ENCODE data around the gene SHOX.
"Not testable (repeated sequence)": the region's sequence is repeated elsewhere in the genome, so short reads cannot be mapped to it uniquely, and the experiment has no call there.

SHOX gene

DNA sequence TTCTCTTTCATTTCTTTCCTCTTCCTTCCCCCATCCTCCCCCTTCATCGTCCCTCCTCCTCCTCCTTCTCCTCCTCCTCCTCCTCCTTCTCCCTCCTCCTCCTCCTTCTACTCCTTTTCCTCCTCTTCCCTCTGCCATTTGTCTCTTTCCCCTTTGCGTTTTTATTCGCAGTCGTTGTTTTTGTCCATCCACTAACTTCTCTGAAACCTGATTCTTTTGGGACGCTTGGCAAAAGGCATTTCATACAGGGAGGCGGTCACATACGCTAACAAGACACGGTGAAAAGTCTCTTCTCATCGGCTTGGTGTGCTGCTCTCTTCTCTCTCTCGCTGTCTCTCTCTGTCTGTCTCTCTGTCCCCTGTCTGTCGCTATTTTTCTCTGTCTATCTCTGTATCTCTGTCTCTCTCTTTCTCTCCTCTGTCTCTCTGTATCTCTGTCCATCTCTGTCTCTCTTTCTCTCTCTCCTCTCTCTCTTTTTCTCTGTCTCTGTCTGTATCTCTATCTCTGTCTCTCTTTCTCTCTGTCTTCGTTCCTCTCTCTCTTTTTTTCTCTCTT, 5.4 kb upstream of the SHOX start:
- TF ChIP-seq, protein P1, sequence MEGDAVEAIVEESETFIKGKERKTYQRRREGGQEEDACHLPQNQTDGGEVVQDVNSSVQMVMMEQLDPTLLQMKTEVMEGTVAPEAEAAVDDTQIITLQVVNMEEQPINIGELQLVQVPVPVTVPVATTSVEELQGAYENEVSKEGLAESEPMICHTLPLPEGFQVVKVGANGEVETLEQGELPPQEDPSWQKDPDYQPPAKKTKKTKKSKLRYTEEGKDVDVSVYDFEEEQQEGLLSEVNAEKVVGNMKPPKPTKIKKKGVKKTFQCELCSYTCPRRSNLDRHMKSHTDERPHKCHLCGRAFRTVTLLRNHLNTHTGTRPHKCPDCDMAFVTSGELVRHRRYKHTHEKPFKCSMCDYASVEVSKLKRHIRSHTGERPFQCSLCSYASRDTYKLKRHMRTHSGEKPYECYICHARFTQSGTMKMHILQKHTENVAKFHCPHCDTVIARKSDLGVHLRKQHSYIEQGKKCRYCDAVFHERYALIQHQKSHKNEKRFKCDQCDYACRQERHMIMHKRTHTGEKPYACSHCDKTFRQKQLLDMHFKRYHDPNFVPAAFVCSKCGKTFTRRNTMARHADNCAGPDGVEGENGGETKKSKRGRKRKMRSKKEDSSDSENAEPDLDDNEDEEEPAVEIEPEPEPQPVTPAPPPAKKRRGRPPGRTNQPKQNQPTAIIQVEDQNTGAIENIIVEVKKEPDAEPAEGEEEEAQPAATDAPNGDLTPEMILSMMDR (IDR thresholded peaks at IDR 0.05; ENCODE audit: low read depth, low read length) = no peak
- DNase-seq (ENCODE audit: extremely low read depth, low read depth) = peak; percentile 42

DNA sequence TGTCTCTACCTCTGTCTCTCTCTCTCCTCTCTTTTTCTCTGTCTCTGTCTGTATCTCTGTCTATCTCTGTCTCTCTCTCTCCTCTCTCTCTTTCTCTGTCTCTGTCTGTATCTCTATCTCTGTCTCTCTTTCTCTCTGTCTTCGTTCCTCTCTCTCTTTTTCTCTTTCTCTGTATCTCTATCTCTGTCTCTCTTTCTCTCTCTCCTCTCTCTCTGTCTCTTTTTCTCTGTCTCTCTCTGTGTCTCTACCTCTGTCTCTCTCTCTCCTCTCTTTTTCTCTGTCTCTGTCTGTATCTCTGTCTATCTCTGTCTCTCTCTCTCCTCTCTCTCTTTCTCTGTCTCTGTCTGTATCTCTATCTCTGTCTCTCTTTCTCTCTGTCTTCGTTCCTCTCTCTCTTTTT, 4.5 kb upstream of the SHOX start:
- DNase-seq (ENCODE audit: extremely low read depth, low read depth) = not testable (repeated sequence)

DNA sequence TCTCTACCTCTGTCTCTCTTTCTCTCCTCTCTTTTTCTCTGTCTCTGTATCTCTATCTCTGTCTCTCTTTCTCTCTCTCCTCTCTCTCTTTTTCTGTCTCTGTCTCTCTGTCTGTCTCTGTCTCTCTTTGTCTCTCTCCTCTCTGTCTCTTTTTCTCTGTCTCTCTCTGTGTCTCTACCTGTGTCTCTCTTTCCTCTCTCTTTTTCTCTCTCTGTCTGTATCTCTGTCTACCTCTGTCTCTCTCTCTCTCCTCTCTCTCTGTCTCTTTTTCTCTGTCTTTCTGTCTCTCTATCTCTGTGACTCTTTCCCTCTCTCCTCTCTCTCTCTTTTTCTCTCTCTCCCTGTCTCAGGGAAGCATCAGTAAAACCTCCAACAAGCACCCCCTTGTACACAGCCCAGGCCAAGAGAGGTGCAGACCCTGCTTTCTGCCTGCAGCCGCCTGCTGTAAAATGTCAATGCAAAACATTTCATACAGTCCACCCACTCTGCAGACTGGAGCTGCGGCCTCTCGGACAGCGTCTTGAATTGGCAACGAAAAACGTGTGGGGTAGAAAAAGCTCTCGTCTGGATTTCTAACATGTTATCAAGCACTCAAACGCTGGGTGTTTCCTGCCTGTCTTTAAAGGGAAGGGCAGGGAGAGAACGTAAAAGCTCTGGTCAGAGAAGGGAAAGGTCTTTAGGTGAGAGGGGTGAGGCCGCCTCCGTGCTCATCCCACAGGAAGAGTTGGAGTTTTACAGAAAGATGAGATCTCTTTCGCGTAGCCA, 3.7 kb upstream of the SHOX start:
- TF ChIP-seq, protein P1 (IDR thresholded peaks at IDR 0.05; ENCODE audit: low read depth, low read length) = no peak
- DNase-seq (ENCODE audit: extremely low read depth, low read depth) = no peak

DNA sequence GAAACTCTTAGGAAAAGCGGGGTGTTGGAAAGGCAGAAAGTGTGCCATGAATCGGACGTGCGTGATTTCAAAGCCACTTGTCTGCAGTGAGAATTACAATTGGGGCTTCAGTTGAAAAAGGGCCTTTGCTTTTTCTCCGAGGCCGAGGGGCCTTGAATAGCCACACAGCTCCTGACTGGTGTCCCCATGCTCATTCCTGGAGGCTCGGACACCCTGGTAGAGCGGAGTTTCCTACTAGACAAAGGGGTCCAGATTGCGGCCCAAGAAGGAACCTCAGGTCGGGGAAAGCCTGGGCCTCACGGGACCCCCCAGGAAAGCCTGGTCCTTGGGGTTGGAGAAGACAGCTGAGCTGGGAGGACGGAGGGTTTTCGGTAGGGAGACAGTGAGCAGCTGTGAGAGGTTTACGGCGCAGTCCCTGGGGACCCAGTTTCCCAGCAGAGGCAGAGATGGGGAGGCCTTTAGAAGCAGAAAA, 3.0 kb upstream of the SHOX start:
- no peak for DNase-seq (ENCODE audit: extremely low read depth, low read depth)
- TF ChIP-seq, protein P1 (IDR thresholded peaks at IDR 0.05; ENCODE audit: low read depth, low read length) = no peak

DNA sequence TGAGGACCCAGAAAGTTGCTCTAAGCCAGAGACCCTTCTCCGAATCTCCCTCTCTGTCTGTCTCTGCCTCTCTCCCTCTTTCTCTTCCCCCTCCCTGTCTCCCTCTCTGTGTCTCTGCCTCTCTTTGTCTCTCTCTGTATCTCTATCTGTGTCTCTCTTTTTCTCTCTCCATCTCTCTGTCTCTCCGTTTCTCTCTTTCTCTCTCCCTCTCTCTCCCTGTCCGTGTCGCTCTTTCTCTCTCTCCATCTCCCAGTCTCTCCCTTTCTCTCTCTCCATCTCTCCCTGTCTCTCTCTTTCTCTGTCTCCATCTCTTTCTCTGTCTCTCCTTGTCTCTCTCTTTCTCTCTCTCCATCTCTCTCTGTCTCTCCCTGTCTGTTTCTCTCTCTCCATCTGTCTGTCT, 2.6 kb upstream of the SHOX start:
- no peak for DNase-seq (ENCODE audit: extremely low read depth, low read depth)
- TF ChIP-seq, protein P1 (IDR thresholded peaks at IDR 0.05; ENCODE audit: low read depth, low read length) = no peak

DNA sequence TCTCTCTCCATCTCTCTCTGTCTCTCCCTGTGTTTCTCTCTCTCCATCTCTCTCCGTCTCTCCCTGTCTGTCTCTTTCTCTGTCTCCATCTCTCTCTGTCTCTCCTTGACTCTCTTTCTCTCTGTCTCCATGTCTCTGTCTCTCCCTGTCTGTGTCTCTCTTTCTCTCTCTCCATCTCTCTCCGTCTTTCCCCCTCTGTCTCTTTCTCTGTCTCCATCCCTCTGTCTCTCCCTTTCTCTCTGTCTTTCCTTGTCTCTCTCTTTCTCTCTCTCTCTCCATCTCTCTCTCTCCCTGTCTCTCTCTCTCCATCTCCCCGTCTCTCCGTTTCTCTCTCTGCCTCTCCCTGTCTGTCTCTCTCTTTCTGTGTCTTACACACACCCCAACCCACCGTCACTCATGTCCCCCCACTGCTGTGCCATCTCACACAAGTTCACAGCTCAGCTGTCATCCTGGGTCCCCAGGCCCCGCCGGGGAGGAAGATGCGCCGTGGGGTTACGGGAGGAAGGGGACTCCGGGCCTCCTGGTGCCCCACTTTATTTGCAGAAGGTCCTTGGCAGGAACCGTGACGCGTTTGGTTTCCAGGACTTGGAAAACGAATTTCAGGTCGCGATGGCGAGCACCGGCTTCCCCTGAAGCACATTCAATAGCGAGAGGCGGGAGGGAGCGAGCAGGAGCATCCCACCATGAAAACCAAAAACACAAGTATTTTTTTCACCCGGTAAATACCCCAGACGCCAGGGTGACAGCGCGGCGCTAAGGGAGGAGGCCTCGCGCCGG, 1.2 kb upstream of the SHOX start:
- no peak for DNase-seq (ENCODE audit: extremely low read depth, low read depth)
- TF ChIP-seq, protein P1 (IDR thresholded peaks at IDR 0.05; ENCODE audit: low read depth, low read length) = no peak

DNA sequence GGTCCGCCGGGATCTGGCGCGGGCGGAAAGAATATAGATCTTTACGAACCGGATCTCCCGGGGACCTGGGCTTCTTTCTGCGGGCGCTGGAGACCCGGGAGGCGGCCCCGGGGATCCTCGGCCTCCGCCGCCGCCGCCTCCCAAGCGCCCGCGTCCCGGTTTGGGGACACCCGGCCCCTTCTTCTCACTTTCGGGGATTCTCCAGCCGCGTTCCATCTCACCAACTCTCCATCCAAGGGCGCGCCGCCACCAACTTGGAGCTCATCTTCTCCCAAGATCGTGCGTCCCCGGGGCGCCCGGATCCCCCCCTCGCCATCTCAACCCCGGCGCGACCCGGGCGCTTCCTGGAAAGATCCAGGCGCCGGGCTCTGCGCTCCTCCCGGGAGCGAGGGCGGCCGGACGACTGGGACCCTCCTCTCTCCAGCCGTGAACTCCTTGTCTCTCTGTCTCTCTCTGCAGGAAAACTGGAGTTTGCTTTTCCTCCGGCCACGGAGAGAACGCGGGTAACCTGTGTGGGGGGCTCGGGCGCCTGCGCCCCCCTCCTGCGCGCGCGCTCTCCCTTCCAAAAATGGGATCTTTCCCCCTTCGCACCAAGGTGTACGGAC, 482 bp upstream of the SHOX start:
- TF ChIP-seq, protein P1 (IDR thresholded peaks at IDR 0.05; ENCODE audit: low read depth, low read length) = no peak
- no peak for DNase-seq (ENCODE audit: extremely low read depth, low read depth)
